ENCODE results near the gene PRSS22.

The PRSS22 gene

DNA sequence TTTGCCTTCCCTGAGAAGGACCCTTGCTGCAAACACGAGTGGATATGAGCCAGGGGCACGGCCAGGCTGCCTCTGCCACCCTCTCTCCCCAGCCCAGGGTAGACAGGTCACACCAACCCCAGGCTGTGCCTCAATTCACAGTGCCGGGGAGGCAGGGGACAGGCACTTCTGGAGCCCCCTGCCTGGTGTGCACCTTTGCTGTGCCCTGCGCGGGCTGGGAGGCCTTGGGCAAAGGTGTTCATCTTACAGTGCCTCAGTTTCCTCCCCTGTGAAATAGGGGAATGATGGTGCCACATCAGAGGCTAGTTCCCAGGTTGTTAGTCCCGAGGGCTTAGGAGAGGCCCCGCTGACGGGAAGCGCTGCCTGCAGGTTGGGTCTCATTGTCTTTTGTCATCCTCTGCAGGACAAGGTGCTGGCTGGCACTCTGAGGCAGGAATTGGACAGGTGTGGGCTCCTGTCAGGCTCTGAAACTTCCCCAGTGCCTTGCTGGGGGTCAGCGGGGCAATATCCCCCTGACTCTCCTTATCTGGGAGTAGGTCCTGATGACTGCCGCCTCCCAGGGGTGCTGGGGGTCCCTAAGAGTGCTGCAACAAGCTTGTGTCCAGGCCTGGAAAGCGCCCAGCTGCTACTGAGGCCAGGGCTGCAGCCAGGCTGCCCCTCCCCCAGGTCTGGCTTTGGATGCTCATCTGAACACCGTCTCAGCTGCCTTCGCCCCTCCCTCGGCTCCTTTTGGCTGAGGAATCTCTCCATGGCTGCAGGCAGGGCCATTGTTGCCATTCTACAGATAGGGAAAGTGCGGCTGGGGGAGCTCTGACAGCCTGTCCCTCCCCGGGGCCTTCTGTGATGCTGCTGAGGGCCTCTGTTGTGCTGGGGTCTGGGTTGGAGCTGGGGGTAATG is 37.8 kb downstream of the PRSS22 start:
- H3K9me3 Mint-ChIP-seq, result no peaks in the 10 kb centered on the region
- H3K4me1 Mint-ChIP-seq, result no peaks in the 10 kb centered on the region
- no peaks in the 10 kb centered on the region for H3K36me3 Mint-ChIP-seq
- DNase-seq (ENCODE audit: low spot score in 2 of 2), result no peak
- ATAC-seq, result no peak
- H3K4me3 Mint-ChIP-seq, result no peak overlapping the region
- H3K27ac Mint-ChIP-seq, result no peak overlapping the region

GRCh38 chr16:2819179-2819938 is 38.6 kb downstream of the PRSS22 start:
- Mint-ChIP-seq H3K4me3 (no peak overlapping the region), H3K36me3 (no peaks in the 10 kb centered on the region), H3K4me1 (no peaks in the 10 kb centered on the region), H3K27ac (no peak overlapping the region), H3K9me3 (no peaks in the 10 kb centered on the region)
- ATAC-seq (no peak), DNase-seq (ENCODE audit: low spot score in 2 of 2) (no peak)

- Mint-ChIP-seq H3K4me1 (no peaks in the 10 kb centered on the region), H3K27ac (peak overlapping the region; percentile 40), H3K9me3 (no peaks in the 10 kb centered on the region), H3K36me3 (no peaks in the 10 kb centered on the region), H3K4me3 (peak overlapping the region; percentile 6)
- DNase-seq (ENCODE audit: low spot score in 2 of 2) (no peak), ATAC-seq (no peak)
These were observed 39.6 kb downstream of the PRSS22 start for GRCh38 chr16:2818272-2818876.

GRCh38 chr16:2817340-2818271 is 40.4 kb downstream of the PRSS22 start:
- Mint-ChIP-seq H3K4me1 (no peaks in the 10 kb centered on the region), H3K4me3 (peak overlapping the region; percentile 40), H3K9me3 (no peaks in the 10 kb centered on the region), H3K27ac (peak overlapping the region; percentile 40), H3K36me3 (no peaks in the 10 kb centered on the region)
- DNase-seq (ENCODE audit: low spot score in 2 of 2), result no peak
- no peak for ATAC-seq

- Mint-ChIP-seq H3K9me3 (no peaks in the 10 kb centered on the region), H3K27ac (peak within 1 kb of the TSS; percentile 26), H3K36me3 (no peaks in the 10 kb centered on the region), H3K4me3 (peak within 1 kb of the TSS; percentile 40), H3K4me1 (no peaks in the 10 kb centered on the region)
- peak; percentile 58 for ATAC-seq
- peak in 1 of 2 donors; percentile 70 for DNase-seq (ENCODE audit: low spot score in 2 of 2)
These were observed 41.1 kb downstream of the PRSS22 start, which contains the start of gene PRSS21 for GRCh38 chr16:2816751-2817339. TSS of gene PRSS21 (plus strand) at chr16:2817237. CDS start at chr16:2817269, 32 bp downstream.

GRCh38 chr16:2815299-2815771 is 42.6 kb downstream of the PRSS22 start:
- H3K4me1 Mint-ChIP-seq, result no peaks in the 10 kb centered on the region
- DNase-seq (ENCODE audit: low spot score in 2 of 2), result no peak
- H3K9me3 Mint-ChIP-seq, result no peaks in the 10 kb centered on the region
- ATAC-seq, result no peak
- H3K4me3 Mint-ChIP-seq, result no peak overlapping the region
- H3K36me3 Mint-ChIP-seq, result no peaks in the 10 kb centered on the region
- no peak overlapping the region for H3K27ac Mint-ChIP-seq

DNA sequence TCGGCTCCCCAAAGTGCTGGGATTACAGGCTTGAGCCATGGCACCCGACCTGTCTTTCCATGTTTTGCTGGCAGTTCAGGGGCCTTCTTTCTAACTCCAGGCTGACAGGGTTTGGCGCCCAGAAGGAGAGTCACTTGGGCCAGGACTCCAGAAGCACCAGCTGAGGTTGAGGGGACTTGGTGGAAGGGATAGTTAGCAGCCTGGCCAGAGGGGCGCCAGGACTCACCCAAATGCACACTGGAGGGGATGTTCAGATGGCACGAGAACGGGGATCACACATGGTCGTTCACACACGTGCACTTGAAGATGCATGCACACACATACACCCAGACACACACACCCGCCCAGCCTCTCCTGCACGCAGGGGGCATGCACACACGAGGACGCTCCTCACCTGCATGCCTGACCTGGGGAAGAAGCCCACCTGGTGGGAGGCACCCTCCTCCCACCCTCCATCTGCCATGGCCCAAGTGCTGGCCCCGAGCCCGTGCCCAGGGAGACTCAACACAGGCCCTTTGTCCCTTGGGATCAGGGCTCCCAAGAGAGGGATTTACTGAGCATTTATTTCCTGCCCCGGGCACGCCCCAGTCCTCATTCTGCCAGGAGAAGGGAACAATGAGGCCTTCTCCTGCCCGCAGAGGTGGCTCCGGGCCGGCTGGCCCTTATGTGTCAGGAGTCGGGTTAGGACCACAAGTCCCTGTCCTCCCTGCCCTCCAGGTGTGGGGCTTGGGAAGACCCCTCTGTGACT is 43.2 kb downstream of the PRSS22 start:
- no peak for ATAC-seq
- no peak overlapping the region for H3K27ac Mint-ChIP-seq
- H3K9me3 Mint-ChIP-seq, result no peaks in the 10 kb centered on the region

DNA sequence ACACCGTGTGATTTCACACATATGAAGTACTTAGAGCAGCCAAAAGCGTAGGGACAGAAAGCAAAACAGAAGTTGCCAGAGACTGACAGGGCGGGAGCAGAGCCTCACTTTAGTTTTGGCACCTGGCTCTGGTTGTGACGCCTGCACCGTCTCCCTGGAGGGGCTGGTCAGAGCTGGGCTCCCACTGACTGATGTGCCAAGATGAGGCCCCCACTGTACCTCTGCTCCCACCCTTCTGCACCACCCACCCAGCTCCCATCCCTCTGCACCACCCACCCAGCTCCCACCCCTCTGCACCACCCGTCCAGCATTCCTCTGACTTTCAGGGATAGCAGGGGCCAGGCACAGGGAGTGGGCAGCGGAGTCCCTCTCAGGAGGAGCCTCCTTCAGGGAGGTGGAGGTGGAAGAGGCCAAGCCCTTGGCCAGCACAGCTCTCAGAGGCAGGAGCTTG is 44.2 kb downstream of the PRSS22 start:
- Mint-ChIP-seq H3K9me3 (no peaks in the 10 kb centered on the region), H3K4me1 (no peaks in the 10 kb centered on the region), H3K36me3 (no peaks in the 10 kb centered on the region), H3K27ac (no peak overlapping the region), H3K4me3 (no peak overlapping the region)
- ATAC-seq (no peak), DNase-seq (ENCODE audit: low spot score in 2 of 2) (no peak)

More for the DNA sequence above, 43.2 kb downstream of the PRSS22 start:
- Mint-ChIP-seq H3K36me3 (no peaks in the 10 kb centered on the region), H3K4me3 (no peak overlapping the region), H3K4me1 (no peaks in the 10 kb centered on the region)
- no peak for DNase-seq (ENCODE audit: low spot score in 2 of 2)

DNA sequence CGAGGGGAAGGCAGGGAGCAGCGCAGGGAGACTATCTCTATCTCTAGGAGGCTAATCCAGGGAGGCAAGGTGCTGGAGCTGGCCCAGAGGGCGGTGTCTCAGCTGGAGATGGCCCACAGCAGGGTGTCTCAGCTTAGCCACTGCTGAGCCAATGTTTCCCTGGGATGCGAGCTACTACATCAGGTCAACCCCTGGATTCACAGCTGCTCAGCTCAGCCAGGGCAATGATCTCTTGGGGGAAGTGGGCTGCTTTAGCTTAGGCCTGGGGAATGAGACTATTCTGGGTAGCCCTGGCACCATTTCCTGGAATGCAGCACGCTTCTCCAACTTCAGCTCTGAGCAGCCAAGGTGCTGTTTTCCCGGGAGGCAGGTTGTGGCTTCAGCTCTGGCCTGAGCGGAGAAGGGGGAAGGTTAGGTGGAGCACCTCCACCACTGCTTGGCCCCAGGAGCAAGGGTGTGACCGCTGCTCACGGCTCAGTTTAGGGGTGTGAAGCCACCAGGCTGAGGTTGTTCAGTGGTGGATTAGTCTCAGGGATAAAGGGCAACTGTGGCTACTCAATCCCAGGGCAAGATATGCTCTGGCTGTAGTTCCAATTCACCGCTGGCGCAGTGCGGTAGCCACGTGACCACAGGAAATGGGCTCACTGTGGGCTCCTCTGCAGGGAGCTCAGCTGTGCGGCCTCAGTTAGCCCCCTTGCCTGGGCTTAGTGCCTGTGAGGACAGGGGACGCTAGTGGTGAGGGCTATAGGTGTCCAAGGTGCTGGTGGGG is 46.1 kb downstream of the PRSS22 start:
- DNase-seq (ENCODE audit: low spot score in 2 of 2), result no peak
- Mint-ChIP-seq H3K9me3 (no peaks in the 10 kb centered on the region), H3K27ac (no peak overlapping the region), H3K4me3 (no peak overlapping the region), H3K4me1 (no peaks in the 10 kb centered on the region), H3K36me3 (no peaks in the 10 kb centered on the region)
- ATAC-seq, result no peak

GRCh38 chr16:2810651-2811050 is 47.3 kb downstream of the PRSS22 start:
- H3K27ac Mint-ChIP-seq, result no peak overlapping the region

DNA sequence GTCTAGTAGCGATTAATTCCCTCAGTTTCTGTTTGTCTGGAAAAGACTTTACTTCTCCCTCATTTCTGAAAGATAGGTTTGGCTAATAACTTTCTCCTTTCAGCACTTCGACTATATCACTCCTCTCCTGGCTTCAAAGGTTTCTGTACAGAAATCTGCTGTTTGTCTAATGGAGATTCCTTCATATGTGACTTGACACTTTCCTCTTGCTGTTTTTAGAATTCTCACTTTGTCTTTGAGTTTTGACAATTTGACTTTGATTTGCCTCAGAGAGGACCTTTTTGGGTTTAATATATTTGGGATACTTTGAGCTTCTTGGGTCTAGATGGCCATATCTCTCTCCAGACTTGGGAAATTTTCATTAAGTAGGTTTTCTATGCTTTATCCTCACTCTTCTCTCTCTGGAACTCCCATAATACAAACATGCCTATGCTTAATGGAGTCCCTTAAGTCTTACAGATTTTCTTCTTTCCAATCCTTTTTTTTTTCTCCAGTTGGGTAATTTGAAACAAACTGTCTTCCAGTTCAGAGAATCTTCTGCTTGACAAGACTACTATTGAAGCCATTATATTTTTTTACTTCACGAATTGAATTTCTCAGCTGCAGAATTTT is 48.7 kb downstream of the PRSS22 start:
- no peaks in the 10 kb centered on the region for H3K36me3 Mint-ChIP-seq
- no peak overlapping the region for H3K27ac Mint-ChIP-seq
- no peak overlapping the region for H3K4me3 Mint-ChIP-seq
- DNase-seq (ENCODE audit: low spot score in 2 of 2), result no peak
- no peak for ATAC-seq
- H3K4me1 Mint-ChIP-seq, result no peaks in the 10 kb centered on the region
- H3K9me3 Mint-ChIP-seq, result no peaks in the 10 kb centered on the region

More at GRCh38 chr16:2810651-2811050, 47.3 kb downstream of the PRSS22 start:
- H3K4me1 Mint-ChIP-seq, result no peaks in the 10 kb centered on the region
- ATAC-seq (no peak), DNase-seq (ENCODE audit: low spot score in 2 of 2) (no peak)
- H3K9me3 Mint-ChIP-seq, result no peaks in the 10 kb centered on the region
- H3K4me3 Mint-ChIP-seq, result no peak overlapping the region
- no peaks in the 10 kb centered on the region for H3K36me3 Mint-ChIP-seq

DNA sequence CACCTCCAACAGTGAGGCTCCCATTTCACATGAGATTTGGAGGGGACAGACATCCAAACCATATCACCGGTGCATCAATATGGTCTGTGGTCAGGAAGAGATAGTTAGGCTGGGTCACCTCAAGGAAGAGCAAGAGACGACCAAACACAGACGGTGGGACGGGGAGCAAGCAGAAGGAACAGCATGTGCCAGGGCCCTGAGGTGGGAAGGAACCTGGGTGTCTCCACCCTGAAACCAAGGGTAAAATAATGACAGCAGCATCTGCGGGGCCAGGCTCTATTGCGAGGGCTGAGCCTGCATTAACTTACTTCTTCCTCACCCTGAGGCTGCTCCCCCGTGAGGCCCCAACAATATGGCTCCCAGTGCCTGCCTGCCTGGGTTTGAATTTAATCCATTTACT is 49.8 kb downstream of the PRSS22 start:
- DNase-seq (ENCODE audit: low spot score in 2 of 2), result no peak
- H3K27ac Mint-ChIP-seq, result no peak overlapping the region

GRCh38 chr16:2806286-2806685 is 51.7 kb downstream of the PRSS22 start:
- H3K4me1 Mint-ChIP-seq, result no peaks in the 10 kb centered on the region
- no peaks in the 10 kb centered on the region for H3K36me3 Mint-ChIP-seq
- no peak overlapping the region for H3K27ac Mint-ChIP-seq
- DNase-seq (ENCODE audit: low spot score in 2 of 2), result no peak
- no peak overlapping the region for H3K4me3 Mint-ChIP-seq
- H3K9me3 Mint-ChIP-seq, result peaks cover 3% of the 10 kb centered on the region
- ATAC-seq, result no peak

More for the DNA sequence above, 49.8 kb downstream of the PRSS22 start:
- Mint-ChIP-seq H3K9me3 (peaks cover 3% of the 10 kb centered on the region), H3K4me3 (no peak overlapping the region), H3K36me3 (no peaks in the 10 kb centered on the region), H3K4me1 (no peaks in the 10 kb centered on the region)
- ATAC-seq, result no peak
